SU-DHL-6 (cell line): ENCODE measurements around the gene GARIN5A.

Source experiments
- EZH2phosphoT487 ChIP-seq: fragments of 200-600 bp; sonication (generic), shearing (Covaris generic); conservative IDR thresholded peaks from 2 replicates; pipeline ENCODE4 v1.6.1; 2018; ENCODE audit warnings: mild to moderate bottlenecking, antibody characterized with exemption, low read length, moderate library complexity, mixed read lengths
- TF ChIP-seq, protein P1 (sequence below): fragments of 200-600 bp; sonication (generic); IDR thresholded peaks from one replicate; pipeline ENCODE4 v1.5.1; 2017; ENCODE audit warnings: antibody characterized with exemption, mild to moderate bottlenecking, low read length, moderate library complexity; ENCODE audit not compliant: insufficient read depth, poor library complexity, severe bottlenecking

DNA sequence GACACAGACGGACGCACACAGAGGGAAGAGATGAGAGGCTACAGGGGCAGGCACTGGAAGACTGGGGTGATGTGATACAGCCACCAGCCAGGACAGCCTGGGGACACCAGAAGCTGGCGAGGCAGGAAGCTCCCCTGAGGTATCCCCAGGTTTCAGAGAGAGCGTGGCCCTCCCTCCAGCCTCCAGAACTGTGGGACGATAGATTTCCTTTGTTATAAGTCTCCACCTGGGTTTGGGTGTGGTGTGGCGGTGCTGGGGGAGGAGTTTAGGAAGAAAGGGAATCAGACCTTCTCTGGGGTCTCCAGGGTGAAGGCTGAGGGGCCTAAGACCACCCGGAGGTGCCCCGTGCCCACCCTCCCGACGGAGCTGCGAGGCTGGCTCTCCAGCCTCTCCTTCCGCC lies 39.8 kb upstream of the GARIN5A start:
- TF ChIP-seq, protein P1, sequence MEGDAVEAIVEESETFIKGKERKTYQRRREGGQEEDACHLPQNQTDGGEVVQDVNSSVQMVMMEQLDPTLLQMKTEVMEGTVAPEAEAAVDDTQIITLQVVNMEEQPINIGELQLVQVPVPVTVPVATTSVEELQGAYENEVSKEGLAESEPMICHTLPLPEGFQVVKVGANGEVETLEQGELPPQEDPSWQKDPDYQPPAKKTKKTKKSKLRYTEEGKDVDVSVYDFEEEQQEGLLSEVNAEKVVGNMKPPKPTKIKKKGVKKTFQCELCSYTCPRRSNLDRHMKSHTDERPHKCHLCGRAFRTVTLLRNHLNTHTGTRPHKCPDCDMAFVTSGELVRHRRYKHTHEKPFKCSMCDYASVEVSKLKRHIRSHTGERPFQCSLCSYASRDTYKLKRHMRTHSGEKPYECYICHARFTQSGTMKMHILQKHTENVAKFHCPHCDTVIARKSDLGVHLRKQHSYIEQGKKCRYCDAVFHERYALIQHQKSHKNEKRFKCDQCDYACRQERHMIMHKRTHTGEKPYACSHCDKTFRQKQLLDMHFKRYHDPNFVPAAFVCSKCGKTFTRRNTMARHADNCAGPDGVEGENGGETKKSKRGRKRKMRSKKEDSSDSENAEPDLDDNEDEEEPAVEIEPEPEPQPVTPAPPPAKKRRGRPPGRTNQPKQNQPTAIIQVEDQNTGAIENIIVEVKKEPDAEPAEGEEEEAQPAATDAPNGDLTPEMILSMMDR = no peak
- no peak for TF ChIP-seq EZH2phosphoT487
